Measurements from ENCODE around the gene ARGLU1. TPM values are rescaled to one million over a fixed set of nuclear protein-coding genes. Genes with fewer than 3 reads are reported as not detected.

Gene ARGLU1
- total and polyA plus RNA-seq, 3 donors from 2014 or later = 67.6 to 164 (median 148) TPM

- H3K4me1 ChIP-seq = peaks cover 26% of the 10 kb centered on the region
- H3K27me3 ChIP-seq = no peaks in the 10 kb centered on the region
- H3K36me3 ChIP-seq (ENCODE audit: low read depth, missing control alignments) = no peaks in the 10 kb centered on the region
- no peak overlapping the region for H3K4me3 ChIP-seq
- 36 to 63% methylated on average over 1 of the region's 1 CpG for WGBS, 2 donors
- peak overlapping the region in 1 of 2 donors; percentile 29 for H3K27ac ChIP-seq
- intact Hi-C loops (cut with DNase I; ENCODE audit: low total_unique reads) = no loop called here
- no peak for TF ChIP-seq POLR2A (IDR thresholded peaks at IDR 0.05)
- TF ChIP-seq CTCF (IDR thresholded peaks at IDR 0.05) = no peak
- H3K9me3 ChIP-seq = no peaks in the 10 kb centered on the region
- DNase-seq = no peak
Measured at GRCh38 chr13:106498571-106498970, 69.4 kb downstream of the ARGLU1 start.

GRCh38 chr13:106498158-106498557, 69.8 kb downstream of the ARGLU1 start:
- Histone ChIP-seq H3K36me3 (ENCODE audit: low read depth, missing control alignments) (no peaks in the 10 kb centered on the region), H3K27ac (peak overlapping the region in 1 of 2 donors; percentile 55), H3K27me3 (no peaks in the 10 kb centered on the region), H3K9me3 (no peaks in the 10 kb centered on the region), H3K4me3 (no peak overlapping the region), H3K4me1 (peaks cover 23% of the 10 kb centered on the region)
- intact Hi-C loops (cut with DNase I; ENCODE audit: low total_unique reads) = no loop called here
- DNase-seq = no peak
- 54 to 56% methylated on average over 3 of the region's 3 CpGs for WGBS, 2 donors
- TF ChIP-seq CTCF (IDR thresholded peaks at IDR 0.05) (no peak), POLR2A (IDR thresholded peaks at IDR 0.05) (no peak)

- peaks cover 34% of the 10 kb centered on the region for H3K4me1 ChIP-seq
- peak overlapping the region in 1 of 2 donors; percentile 58 for H3K27ac ChIP-seq
- no peak for DNase-seq
- intact Hi-C loops (cut with DNase I; ENCODE audit: low total_unique reads) = no loop called here
- H3K4me3 ChIP-seq = no peak overlapping the region
- H3K9me3 ChIP-seq = no peaks in the 10 kb centered on the region
- no peaks in the 10 kb centered on the region for H3K36me3 ChIP-seq (ENCODE audit: low read depth, missing control alignments)
- H3K27me3 ChIP-seq = no peaks in the 10 kb centered on the region
- 42 to 59% methylated on average over 1 of the region's 1 CpG for WGBS, 2 donors
- TF ChIP-seq CTCF (IDR thresholded peaks at IDR 0.05) = no peak
- TF ChIP-seq POLR2A (IDR thresholded peaks at IDR 0.05) = no peak
Measured at GRCh38 chr13:106497079-106497478, 70.9 kb downstream of the ARGLU1 start.

GRCh38 chr13:106496072-106496997, 71.6 kb downstream of the ARGLU1 start:
- Histone ChIP-seq H3K27me3 (no peaks in the 10 kb centered on the region), H3K27ac (peak overlapping the region; percentile 42 to 58), H3K4me1 (peaks cover 40% of the 10 kb centered on the region), H3K4me3 (no peak overlapping the region), H3K9me3 (no peaks in the 10 kb centered on the region), H3K36me3 (ENCODE audit: low read depth, missing control alignments) (no peaks in the 10 kb centered on the region)
- no peak for TF ChIP-seq POLR2A (IDR thresholded peaks at IDR 0.05)
- no peak for TF ChIP-seq CTCF (IDR thresholded peaks at IDR 0.05)
- WGBS, 2 donors = 59 to 67% methylated on average over 6 of the region's 6 CpGs
- intact Hi-C loops (cut with DNase I; ENCODE audit: low total_unique reads) = no loop called here
- DNase-seq = no peak
